NOMO-1 treated with DMSO at 0.1 percent for 48 hours (cell line): ENCODE data around the gene EPB41L5.
"Not testable (repeated sequence)": the region's sequence is repeated elsewhere in the genome, so short reads cannot be mapped to it uniquely, and the experiment has no call there.

Experiments used
- DNase-seq: peaks from one replicate; lab custom pipeline; 2025; ENCODE audit not compliant: unreplicated experiment; lab: John Stamatoyannopoulos, UW

The EPB41L5 gene

DNA sequence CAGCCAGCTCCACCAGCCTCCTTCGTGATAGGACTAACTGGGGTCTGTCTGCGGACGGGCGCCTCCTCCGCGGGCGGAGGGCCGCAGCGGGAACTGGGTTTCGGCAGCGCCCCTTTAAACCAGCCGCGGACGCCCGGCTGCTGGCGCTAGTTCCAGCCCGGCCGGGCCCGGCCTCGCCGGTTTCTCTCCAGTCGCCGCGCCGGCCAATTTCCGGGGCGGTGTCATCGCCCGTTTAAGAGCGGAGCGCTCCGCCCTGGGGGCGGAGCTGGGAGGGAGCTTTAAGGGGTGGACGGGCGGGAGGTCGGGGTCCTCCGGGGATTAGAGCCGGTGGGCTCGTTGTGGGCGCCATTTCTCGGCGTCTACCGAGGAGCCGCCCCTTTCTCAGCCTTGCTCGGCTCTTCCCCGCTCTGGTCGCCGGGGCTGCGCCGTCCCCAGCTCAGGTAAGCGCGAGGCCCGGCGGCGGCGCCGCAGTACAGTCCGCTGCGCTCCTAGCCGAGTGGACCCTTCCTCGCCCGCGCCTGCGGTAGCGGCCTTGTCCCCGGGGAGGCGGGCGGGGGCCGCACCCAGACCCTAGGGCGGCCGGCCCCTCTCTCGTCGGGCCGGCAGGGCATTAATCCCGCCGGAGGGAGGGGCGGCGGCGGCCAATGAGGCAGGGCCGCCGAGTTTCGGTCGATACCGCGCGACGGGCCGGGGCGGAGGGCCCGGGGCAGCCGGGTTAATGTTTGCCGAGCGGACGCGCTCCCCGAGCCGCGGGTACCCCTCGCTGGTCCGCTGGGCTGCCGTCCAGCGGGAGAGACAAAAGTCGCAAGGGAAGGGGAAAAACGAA lies at the start of gene EPB41L5:
TSS of gene EPB41L5 (plus strand) at position 307 of the 826 bp plus-strand sequence. CDS start 6,008 bp downstream, outside the sequence.
- DNase-seq = peak; percentile 80

DNA sequence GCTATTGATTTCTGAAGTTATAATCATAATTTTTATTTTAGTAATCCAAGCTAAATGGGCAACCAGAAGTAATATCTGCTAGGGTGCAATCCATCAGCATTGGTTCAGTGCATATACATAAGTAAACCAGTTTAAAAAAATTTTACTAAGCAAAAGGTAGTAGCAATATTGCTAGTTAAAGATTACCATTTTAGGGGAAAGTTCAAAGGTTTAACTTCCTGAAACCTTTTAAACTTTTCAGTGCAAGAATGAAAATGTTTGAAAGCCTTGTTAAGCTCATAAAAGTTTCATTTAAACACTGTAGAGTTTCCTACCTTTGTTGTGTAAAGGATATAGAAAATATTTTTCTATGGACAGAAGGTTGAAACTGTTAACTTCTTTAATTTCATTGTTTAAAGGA lies 31.0 kb upstream of the EPB41L5 start:
- no peak for DNase-seq

DNA sequence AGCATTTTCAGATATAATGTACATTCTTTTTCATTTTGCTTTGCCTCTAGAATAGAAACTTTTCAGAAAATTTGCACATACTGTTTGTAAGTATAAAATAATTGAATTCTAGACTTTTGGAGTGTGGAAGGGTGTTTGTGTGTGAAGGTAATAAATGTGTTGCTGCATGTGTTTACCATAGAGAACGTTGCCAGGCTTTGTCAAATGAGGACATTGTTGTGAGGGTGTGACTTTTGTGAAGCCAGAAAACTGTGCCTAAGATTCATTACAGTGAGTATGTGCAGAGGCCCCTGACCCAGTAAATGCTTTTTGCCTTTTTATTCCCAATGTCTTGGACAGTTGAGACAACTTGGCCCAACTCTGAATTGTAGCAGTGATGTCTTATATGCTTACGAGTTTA lies 30.4 kb upstream of the EPB41L5 start:
- no peak for DNase-seq

DNA sequence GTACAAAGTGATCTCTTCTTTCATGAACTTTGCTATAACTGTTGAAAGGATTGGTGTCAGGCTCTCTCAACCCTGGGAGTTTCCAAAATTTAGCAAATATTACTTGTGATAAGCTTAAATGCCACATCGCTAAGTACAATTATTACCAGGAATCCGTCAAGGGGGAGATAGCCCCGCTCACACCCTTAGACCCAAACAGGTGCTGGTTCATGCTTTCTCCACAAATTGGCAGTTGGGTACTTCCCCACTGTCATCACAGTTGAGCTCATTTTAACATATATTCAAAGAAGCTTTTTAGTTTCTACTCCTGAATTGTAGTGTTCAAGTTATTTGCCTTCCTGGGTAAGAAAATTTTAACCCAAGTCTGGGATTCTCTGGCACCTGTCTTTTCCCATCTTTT lies 29.8 kb upstream of the EPB41L5 start:
- DNase-seq = no peak

DNA sequence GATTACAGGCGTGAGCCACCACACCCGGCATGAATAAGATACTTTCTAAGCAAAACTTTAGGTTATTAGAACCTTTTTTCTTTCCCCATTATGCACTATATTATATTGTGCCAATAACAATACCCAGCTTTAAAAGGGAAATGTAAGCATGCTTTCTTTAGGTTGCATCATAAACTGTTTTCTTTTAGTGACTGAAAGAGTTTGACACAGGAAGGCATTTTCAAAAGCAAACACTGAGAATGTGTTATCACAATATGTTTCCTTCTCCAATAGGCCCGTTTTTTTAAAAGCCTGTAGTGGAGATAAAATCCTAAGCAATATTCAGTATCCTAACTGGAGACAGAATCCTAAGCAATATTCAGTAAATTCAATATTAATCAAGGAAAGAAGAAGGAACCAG lies 16.7 kb upstream of the EPB41L5 start:
- DNase-seq = no peak

DNA sequence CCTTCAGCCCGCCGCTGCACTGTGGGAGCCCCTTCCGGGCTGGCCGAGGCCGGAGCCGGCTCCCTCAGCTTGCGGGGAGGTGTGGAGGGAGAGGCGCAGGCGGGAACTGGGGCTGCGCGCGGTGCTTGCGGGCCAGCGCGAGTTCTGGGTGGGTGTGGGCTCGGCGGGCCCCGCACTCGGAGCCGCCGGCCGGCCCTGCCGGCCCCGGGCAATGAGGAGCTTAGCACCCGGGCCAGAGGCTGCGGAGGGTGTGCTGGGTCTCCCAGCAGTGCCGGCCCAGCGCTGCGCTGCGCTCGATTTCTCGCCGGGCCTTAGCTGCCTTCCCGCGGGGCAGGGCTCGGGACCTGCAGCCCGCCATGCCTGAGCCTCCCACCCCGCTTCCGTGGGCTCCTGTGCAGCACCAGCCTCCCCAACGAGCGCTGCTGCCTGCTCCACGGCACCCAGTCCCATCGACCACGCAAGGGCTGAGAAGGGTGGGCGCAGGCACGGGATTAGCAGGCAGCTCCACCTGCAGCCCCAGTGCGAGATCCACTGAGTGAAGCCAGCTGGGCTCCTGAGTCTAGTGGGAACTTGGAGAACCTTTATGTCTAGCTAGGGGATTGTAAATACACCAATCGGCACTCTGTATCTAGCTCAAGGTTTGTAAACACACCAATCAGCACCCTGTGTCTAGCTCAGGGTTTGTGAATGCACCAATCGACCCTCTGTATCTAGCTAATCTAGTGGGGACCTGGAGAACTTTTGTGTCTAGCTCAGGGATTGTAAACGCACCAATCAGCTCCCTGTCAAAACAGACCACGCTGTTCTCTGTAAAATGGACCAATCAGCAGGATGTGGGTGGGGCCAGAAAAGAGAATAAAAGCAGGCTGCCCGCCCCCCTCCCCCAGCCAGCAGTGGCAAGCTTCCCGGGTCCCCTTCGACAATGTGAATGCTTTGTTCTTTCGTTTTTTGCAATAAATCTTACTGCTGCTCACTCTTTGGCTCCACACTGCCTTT lies 15.7 kb upstream of the EPB41L5 start:
- not testable (repeated sequence) for DNase-seq

DNA sequence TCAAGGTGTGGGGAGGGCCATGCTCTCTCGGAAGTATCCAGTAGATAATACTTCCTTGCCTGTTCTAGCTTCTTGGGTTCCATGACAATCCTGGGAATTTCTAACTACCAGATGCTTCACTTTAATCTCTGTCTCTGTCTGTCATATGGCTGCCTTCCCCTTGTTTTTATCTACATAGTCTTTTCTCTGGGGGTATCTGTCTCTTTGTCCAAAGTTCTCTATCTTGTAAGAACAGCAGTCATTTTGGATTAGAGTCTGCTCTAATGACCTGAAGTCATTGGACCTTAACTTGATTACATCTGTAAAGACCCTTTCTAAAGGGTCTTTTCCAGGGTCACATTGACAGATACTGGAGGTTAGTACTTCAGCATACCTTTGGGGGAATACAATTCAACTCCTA lies 11.4 kb upstream of the EPB41L5 start:
- DNase-seq = no peak

DNA sequence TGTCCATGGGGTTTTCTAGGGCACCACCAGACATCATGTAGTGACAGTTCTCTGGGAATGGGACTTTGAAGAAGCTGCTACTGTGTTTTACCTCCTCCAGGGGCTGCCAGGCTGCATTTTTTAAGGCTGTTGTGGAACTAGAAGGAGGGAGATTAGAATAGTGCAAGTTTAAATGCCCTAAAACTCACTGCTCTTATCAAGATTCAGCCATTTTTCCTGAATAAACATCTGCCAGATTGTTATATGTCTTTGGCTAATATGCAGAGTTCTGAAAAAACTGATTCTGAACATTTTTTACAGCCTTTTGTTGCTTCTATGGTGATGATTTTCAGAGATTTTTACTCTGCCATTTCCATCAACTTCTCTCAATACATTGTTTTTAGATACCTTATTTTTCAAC lies 8.6 kb upstream of the EPB41L5 start:
- no peak for DNase-seq

DNA sequence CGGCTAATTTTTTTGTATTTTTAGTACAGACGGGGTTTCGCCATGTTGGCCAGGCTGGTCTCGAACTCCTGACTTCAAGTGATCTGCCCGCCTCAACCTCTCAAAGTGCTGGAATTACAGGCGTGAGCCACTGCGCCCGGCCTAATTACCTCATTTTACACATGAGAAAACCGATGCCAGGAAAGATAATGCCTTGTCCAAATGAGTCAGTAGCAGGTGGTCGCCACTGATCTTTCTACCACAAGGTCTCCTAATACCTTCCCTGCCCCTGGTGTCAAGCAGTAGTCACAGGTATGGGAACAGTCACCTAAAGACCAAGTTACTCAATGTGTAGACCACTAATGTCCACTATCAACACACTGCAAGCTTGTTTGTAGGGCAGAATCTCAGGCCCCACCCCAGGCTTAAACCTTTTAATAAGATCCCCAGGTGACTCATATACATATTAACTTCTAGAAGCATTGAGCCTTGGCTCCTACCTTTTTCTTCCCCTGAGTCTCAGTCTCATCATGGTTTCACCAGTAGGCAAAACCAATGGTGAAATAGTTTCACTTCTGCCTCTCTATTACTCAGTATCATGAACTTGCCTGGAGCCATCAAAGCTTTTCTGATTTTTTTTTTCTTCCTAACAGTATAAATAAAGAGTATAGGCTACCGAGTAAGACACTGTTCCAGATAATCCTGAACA lies 6.9 kb upstream of the EPB41L5 start:
- peak; percentile 83 for DNase-seq

DNA sequence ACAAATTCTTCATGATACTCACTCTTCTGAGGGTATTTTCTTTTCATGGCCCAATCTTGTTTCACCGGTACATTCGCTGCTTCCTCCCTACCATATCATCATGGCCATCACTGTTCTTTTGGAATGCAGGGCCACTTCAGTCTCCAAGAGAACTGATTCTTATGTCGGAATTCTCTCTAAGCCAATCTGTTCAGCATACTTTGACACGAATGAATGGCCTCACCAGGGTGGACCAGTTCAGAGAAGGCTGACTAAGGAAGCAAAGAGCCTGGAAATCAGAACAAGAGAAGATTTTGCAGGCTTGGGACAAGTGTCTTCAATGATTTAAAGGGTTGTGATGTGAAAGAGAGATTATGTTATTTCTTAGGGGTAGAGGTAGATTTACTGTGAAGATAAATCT lies 5.0 kb upstream of the EPB41L5 start:
- DNase-seq = no peak

DNA sequence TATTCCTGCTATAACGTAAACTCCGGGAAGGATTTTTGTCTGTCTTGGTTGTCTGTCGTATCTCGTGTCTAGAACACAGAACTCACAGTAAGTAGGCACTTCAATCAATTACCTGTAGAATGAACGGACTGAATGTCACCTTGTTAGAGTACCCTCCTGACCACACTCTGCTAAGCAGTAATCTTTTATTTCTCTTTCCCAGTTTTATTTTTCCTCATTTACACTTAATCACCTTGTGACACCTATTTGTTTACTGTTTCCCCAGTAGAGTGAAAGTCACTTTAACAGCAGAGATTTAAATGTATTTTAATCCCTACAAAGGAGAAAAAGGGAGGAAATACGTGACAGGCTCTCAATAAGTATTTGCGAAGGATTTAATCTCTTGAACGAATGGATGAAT lies 514 bp upstream of the EPB41L5 start:
- DNase-seq = no peak

DNA sequence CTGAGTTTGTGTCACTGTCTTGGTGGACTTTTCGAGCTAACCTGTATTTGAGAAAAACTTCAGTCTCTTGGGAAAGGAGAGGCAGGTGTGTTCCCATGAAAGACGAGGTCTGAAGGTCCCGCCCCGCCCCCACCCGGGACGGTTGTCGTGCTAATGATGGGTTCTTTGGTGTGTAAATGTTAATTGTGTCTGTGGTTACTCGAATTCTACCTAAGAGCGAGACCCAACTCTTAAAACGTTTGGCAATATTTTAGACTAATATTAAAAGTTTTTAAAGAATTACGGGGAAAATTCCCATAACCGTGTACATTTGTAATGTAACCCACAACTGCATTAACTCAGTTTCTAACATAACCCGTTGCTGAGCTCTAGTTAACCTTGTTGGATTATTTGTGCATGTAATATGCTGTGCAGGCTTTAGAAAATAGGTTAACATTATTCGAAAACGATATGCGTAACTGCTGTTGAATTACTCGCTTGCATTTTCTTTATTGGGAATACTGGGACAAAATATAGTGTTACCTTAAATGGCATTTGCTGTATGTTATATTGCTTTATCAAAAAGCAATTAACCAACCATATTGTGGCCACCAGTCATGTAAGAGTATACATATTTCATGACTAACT lies 833 bp downstream of the EPB41L5 start:
- no peak for DNase-seq

DNA sequence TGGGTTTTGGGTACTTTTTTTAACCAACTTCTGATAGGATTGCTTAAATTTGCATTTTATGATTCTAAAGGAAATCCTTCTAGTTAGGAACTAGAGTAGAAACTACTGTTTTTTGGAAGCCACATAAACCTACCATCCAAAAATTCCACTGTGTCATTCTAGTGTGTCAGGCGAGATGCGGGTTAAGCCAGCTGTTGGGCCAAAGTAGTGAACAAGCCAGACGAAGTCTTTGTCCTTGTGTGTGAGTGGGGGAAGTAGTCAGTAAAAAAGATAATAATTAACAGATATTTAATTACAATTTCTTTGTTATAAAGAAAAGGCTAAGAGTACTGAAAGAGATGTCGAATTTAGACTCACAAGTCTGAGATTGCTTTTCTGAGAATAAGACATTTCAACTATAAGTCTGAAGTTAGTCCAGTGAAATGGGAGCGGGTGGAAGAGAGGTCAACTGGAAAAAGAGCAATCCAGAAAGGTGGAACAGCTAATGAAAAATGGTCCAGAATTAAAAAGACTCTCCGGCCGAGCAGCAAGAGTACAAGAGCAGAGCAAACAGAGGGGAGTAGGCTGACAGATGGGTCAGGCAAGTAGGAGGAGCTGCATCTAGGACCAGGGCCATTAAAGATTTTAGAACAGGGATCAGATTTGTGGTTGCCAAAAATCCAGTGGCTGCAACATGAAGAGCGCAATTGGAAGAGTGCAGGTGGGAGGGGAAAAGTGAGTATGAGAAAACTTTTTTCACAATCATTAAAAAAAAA lies 1.5 kb downstream of the EPB41L5 start:
- no peak for DNase-seq

DNA sequence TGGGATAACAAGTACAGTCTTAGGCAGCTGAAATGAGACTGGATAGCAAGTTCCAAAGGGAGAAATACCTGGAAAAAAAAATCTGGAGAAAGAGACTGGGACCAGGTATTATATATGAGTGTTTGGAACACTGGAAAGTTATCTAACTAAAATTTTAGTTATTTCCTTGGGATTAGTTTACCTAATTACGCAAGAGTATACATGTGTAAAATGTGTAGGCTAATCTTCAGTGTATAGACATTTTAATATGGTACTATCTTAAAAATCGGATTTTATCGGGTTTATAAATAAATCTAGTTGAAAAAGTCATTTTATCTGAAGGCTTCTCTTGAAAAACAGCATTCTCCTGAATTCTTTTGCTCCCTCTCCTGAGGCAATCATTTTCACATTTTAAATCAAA lies 3.9 kb downstream of the EPB41L5 start:
- DNase-seq = no peak

DNA sequence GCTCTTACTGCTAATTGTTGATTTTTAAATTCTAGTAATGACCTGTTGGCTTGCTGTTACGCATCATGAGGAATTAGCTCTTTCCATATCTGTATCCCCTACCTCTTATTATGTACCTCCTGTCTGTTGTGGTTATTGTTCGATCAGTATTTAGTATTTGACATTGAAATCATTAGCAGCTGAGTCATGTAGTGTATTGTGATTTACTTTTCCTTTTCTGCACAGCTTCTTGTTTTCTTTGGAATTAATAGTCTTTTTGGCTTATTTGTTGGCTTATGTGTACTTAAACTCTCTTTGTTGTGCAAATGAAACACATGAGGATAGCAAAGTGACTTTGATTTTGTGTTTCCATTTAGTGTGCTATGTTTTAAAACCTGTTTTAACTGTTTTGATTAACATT lies 4.3 kb downstream of the EPB41L5 start:
- no peak for DNase-seq

DNA sequence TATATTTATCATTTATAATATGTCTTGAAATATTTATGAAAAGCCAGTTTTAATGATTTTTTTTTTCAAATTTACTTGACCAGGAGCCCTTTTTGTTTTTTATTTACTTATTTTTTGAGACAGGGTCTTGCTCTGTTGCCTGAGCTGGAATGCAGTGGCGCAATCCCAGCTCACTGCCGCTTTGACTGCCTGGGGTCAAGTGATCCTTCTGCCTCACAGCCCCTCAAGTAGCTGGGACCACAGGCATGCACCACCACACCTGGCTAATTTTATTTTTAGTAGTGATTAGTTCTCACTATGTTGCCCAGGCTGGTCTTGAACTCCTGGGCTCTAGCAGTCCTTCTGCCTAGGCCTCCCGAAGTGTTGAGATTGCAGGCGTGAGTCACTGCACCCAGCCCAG lies 5.7 kb downstream of the EPB41L5 start:
- no peak for DNase-seq

DNA sequence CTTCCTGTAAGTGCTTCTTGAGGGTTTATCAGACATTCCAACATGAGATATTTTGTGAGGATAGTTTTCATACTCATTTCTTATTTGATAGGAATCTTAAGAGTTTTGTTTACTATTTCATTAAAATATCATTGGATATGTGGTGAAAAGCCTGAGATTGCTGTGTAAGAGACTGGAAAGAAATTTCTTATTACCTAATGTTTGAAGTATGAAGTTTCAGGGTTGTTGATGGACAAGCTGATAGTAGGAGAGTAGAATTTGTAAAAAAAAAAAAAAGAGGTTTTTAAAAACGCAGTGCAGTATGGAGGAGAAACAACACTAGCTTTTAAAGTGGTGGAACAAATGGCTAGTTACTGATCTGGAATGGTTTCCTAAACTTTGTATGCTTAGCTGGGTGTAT lies 7.7 kb downstream of the EPB41L5 start:
- DNase-seq = no peak

DNA sequence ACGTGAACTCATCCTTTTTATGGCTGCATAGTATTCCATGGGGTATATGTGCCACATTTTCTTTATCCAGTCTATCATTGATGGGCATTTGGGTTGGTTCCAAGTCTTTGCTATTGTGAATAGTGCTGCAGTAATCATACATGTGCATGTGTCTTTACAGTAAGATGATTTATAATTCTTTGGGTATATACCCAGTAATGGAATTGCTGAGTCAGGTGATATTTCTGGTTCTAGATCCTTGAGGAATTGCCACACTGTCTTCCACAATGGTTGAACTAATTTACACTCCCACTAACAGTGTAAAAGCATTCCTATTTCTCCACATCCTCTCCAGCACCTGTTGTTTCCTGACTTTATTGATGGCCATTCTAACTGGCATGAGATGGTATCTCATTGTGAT lies 9.6 kb downstream of the EPB41L5 start:
- not testable (repeated sequence) for DNase-seq

DNA sequence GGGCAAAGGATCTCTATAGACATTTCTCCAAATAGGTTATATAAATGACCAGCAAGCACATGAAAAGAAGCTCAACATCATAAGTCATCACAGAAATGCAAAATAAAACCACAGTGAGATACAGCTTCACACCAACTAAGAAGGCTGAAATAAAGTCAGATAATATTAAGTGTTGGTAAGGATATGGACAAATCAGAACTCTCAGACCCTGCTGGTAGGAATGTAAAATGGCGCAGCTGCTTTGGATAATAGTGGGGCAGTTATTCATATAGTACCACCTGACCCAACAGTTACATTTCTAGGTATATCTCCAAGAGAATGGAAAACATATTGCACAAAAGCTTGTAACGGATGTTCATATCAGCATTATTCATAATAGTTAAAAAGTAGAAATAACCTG lies 14.0 kb downstream of the EPB41L5 start:
- no peak for DNase-seq

DNA sequence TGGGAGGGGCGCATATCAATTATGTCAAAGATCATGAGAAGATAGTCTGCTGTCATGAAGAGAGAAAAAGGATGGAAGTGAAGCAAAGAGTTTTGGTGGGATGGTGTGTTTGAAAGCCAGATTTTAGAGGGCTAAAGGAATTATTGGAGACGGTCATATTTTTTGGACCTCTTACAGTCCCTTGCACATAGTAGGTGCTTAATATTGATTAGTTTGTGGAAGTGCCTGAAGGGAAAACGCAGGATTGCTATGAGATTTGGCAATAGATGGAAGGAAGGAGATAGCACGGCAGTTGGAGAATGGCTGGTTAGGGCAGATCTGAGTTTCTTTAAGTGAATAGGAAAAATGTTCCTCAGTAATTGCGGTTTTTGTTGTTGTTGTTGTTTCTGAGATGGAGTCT lies 15.9 kb downstream of the EPB41L5 start:
- DNase-seq = no peak
